IMR-90 (cell line): Measurements from ENCODE around the gene KMT2B. TPM values are rescaled to one million over a fixed set of nuclear protein-coding genes. Genes with fewer than 3 reads are reported as not detected.

ENCODE experiments used
- ATAC-seq: fragments of 200-7000 bp; cut with Tn5 transposase; 2 replicates; pipeline ENCODE4 v1.9.1; 2020; ENCODE audit warnings: low read depth, mild to moderate bottlenecking, moderate library complexity
- BruUV-seq: library from RNA; stranded (reverse); fragments of 400-500 nt; replicated peaks from 2 replicates; lab custom pipeline; 2021; lab: Mats Ljungman, UMichigan
- CTCF ChIA-PET: fragments of 300-600 bp; formaldehyde crosslinking; extraction: SDS; loops from one replicate; lab custom pipeline; 2021; ENCODE audit warnings: antibody characterized with exemption; lab: Yijun Ruan, JAX
- POLR2A ChIA-PET: fragments of 300-600 bp; sonication (Branson Sonifier 250); formaldehyde crosslinking; loops from one replicate; lab custom pipeline; 2022; ENCODE audit warnings: antibody characterized with exemption; ENCODE audit not compliant: unreplicated experiment; lab: Charles Lee
- DNase-seq: peaks from one replicate; pipeline ENCODE4 v3.0.0; 2013
- H2AFZ ChIP-seq: replicated peaks from 2 replicates; pipeline ENCODE3; 2013; ENCODE audit warnings: low read length, mild to moderate bottlenecking; ENCODE audit not compliant: poor library complexity
- H2AK5ac ChIP-seq: 2 replicates; pipeline ENCODE4 v1.6.1; 2013; ENCODE audit warnings: low read depth, low read length, inconsistent platforms
- H2AK9ac ChIP-seq: replicated peaks from 2 replicates; pipeline ENCODE3; 2013; ENCODE audit warnings: mild to moderate bottlenecking, low read depth, low read length, moderate library complexity; ENCODE audit not compliant: poor library complexity
- H2BK120ac ChIP-seq: 2 replicates; pipeline ENCODE4 v1.6.1; 2013; ENCODE audit warnings: low read depth, low read length, inconsistent platforms
- H2BK15ac ChIP-seq: 3 replicates; pipeline ENCODE4 v1.6.1; 2013; ENCODE audit warnings: low read depth, low read length, inconsistent platforms
- H2BK20ac ChIP-seq: 2 replicates; pipeline ENCODE4 v1.6.1; 2013; ENCODE audit warnings: low read depth, mild to moderate bottlenecking, inconsistent platforms, low read length, moderate library complexity
- H2BK5ac ChIP-seq: 2 replicates; pipeline ENCODE4 v1.6.1; 2013; ENCODE audit warnings: mild to moderate bottlenecking, low read depth, low read length, inconsistent platforms; ENCODE audit not compliant: poor library complexity, severe bottlenecking
- H3K14ac ChIP-seq: replicated peaks from 2 replicates; pipeline ENCODE4 v1.6.1; 2013; ENCODE audit warnings: low read depth, low read length, inconsistent platforms
- H3K18ac ChIP-seq: 2 replicates; pipeline ENCODE4 v1.6.1; 2013; ENCODE audit warnings: low read depth, low read length, control low read depth
- H3K23ac ChIP-seq: 2 replicates; pipeline ENCODE4 v1.6.1; 2013; ENCODE audit warnings: low read depth, low read length, inconsistent platforms
- H3K27ac ChIP-seq: 2 replicates; pipeline ENCODE4 v1.5.1; 2013; ENCODE audit warnings: mild to moderate bottlenecking, control low read depth, low read length; ENCODE audit not compliant: insufficient read depth
- H3K27me3 ChIP-seq: 2 replicates; pipeline ENCODE4 v1.6.1; 2013; ENCODE audit warnings: low read length; ENCODE audit not compliant: control insufficient read depth, insufficient read depth
- H3K36me3 ChIP-seq: 2 replicates; pipeline ENCODE4 v1.6.1; 2013; ENCODE audit warnings: low read length, mixed read lengths; ENCODE audit not compliant: control insufficient read depth, insufficient read depth
- H3K4ac ChIP-seq: 2 replicates; pipeline ENCODE4 v1.6.1; 2013; ENCODE audit warnings: low read depth, low read length, inconsistent platforms
- H3K4me1 ChIP-seq: 2 replicates; pipeline ENCODE4 v1.6.1; 2013; ENCODE audit warnings: low read length, mixed read lengths; ENCODE audit not compliant: control insufficient read depth, insufficient read depth
- H3K4me2 ChIP-seq: 2 replicates; pipeline ENCODE4 v1.6.1; 2013; ENCODE audit warnings: low read depth, mild to moderate bottlenecking, control low read depth, low read length, moderate library complexity
- H3K4me3 ChIP-seq: 2 replicates; pipeline ENCODE4 v1.5.1; 2013; ENCODE audit warnings: low read depth, mild to moderate bottlenecking, control low read depth, low read length, moderate library complexity; ENCODE audit not compliant: insufficient read depth
- H3K56ac ChIP-seq: 2 replicates; pipeline ENCODE4 v1.6.1; 2013; ENCODE audit warnings: low read length, inconsistent platforms; ENCODE audit not compliant: insufficient read depth; ENCODE audit errors: extremely low read depth
- H3K79me1 ChIP-seq, 2 experiments: 2 replicates each; pipeline ENCODE4 v1.6.1; 2013; ENCODE audit warnings: low read length in 2 of 2, inconsistent platforms in 1 of 2, low read depth in 1 of 2
- H3K9ac ChIP-seq: 2 replicates; pipeline ENCODE4 v1.6.1; 2013; ENCODE audit warnings: low read depth, low read length, control low read depth
- H3K9me1 ChIP-seq: 2 replicates; pipeline ENCODE4 v1.6.1; 2013; ENCODE audit warnings: low read length, inconsistent platforms; ENCODE audit not compliant: insufficient read depth
- H3K9me3 ChIP-seq: 2 replicates; pipeline ENCODE4 v1.6.1; 2013; ENCODE audit warnings: low read length; ENCODE audit not compliant: control insufficient read depth, insufficient read depth
- H4K20me1 ChIP-seq: 2 replicates; pipeline ENCODE4 v1.6.1; 2013; ENCODE audit warnings: low read length, inconsistent platforms; ENCODE audit not compliant: insufficient read depth
- H4K5ac ChIP-seq: 2 replicates; pipeline ENCODE4 v1.6.1; 2013; ENCODE audit warnings: mild to moderate bottlenecking, low read depth, low read length, control low read depth
- H4K8ac ChIP-seq, 2 experiments: 2 replicates each; pipeline ENCODE4 v1.6.1; 2013; ENCODE audit warnings: low read depth in 2 of 2, low read length in 2 of 2, control low read depth in 1 of 2, inconsistent platforms in 1 of 2
- H4K91ac ChIP-seq: 2 replicates; pipeline ENCODE4 v1.6.1; 2013; ENCODE audit warnings: low read depth, low read length, inconsistent platforms; ENCODE audit not compliant: insufficient read depth
- CHD1 ChIP-seq: IDR thresholded peaks from 2 replicates; pipeline ENCODE4 v1.6.1; 2012; ENCODE audit warnings: low read depth, low read length, improper control_type of control experiment
- FOS ChIP-seq: fragments of 150-350 bp; IDR thresholded peaks from 2 replicates; pipeline ENCODE4 v1.6.1; 2016; ENCODE audit warnings: low read depth, low read length
- MAFK ChIP-seq: IDR thresholded peaks from 2 replicates; pipeline ENCODE4 v1.6.1; 2012; ENCODE audit warnings: low read depth, low read length, improper control_type of control experiment
- MXI1 ChIP-seq: IDR thresholded peaks from 2 replicates; pipeline ENCODE4 v1.6.1; 2012; ENCODE audit warnings: low read depth, mild to moderate bottlenecking, low read length, moderate library complexity, borderline replicate concordance
- POLR2A ChIP-seq: IDR thresholded peaks from 2 replicates; pipeline ENCODE4 v1.6.1; 2012; ENCODE audit warnings: mild to moderate bottlenecking, low read depth, low read length
- RFX5 ChIP-seq: IDR thresholded peaks from 2 replicates; pipeline ENCODE4 v1.8.0; 2012; ENCODE audit warnings: low read depth, mild to moderate bottlenecking, low read length, moderate library complexity
- USF2 ChIP-seq: fragments of 150-350 bp; IDR thresholded peaks from 2 replicates; pipeline ENCODE4 v1.6.1; 2017; ENCODE audit warnings: mild to moderate bottlenecking, antibody characterized with exemption, low read length, low read depth
- WGBS, 2 experiments: methylation state at CpG; one replicate each; pipeline versions ENCODE4 v1.1.5 to v1.1.7; 2013; ENCODE audit warnings: missing lambda C conversion rate in 2 of 2; ENCODE audit not compliant: insufficient read length in 1 of 2; ENCODE audit errors: extremely low coverage in 2 of 2; 5-methylcytosine and 5-hydroxymethylcytosine counted together
- dilution Hi-C: fragments of 300-500 bp; cut with HindIII; formaldehyde crosslinking; loops from one replicate; pipeline ENCODE4 v1.14.3; 2018; ENCODE audit warnings: low sequenced_read_pairs; ENCODE audit not compliant: unreplicated experiment
- in situ Hi-C: fragments of 300-500 bp; cut with MboI; formaldehyde crosslinking; loops from 3 replicates; pipeline ENCODE4 v1.14.3; 2019; ENCODE audit warnings: low sequenced_read_pairs, inconsistent platforms, mixed read lengths
- intact Hi-C: fragments of 100-400 bp; cut with micrococcal nuclease; formaldehyde crosslinking; loops from 2 replicates; pipeline ENCODE4 v1.10.0; 2022
- polyA plus RNA-seq, 3 experiments: library from polyadenylated mRNA; depleted of rRNA; stranded (reverse); fragments of >200 nt; gene quantifications; 2 replicates each; pipeline ENCODE4 v1.2.3, GENCODE V29; 2012; ENCODE audit warnings: low replicate concordance in 1 of 3
- total RNA-seq: library from RNA; depleted of rRNA; stranded (reverse); fragments of >200 nt; gene quantifications from 2 replicates; pipeline ENCODE4 v1.2.3, GENCODE V29; 2012

Gene KMT2B
- total and polyA plus RNA-seq, 2 of the 4 experiments (the other 2 are of a cell fraction): 3.0 to 30.7 TPM

DNA sequence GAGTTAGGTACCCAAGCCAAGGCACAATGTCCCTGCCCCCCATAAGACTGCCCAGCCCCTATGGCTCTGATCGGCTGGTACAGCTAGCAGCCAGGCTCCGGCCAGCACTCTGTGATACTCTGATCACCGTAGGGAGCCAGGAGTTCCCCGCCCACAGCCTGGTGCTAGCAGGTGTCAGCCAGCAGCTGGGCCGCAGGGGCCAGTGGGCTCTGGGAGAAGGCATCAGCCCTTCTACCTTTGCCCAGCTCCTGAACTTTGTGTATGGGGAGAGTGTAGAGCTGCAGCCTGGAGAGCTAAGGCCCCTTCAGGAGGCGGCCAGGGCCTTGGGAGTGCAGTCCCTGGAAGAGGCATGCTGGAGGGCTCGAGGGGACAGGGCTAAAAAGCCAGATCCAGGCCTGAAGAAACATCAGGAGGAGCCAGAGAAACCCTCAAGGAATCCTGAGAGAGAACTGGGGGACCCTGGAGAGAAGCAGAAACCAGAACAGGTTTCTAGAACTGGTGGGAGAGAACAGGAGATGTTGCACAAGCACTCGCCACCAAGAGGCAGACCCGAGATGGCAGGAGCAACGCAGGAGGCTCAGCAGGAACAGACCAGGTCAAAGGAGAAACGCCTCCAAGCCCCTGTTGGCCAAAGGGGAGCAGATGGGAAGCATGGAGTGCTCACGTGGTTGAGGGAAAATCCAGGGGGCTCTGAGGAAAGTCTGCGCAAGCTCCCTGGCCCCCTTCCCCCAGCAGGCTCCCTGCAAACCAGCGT is 3.0 kb upstream of the KMT2B start:
- no peak for TF ChIP-seq MXI1
- TF ChIP-seq RFX5: no peak
- TF ChIP-seq USF2: no peak
- TF ChIP-seq CHD1: no peak
- no peak for TF ChIP-seq FOS
- TF ChIP-seq MAFK: no peak
- TF ChIP-seq POLR2A: no peak

More for the DNA sequence above, 3.0 kb upstream of the KMT2B start:
- Histone ChIP-seq H3K4me1 (peaks cover 14% of the 10 kb centered on the region), H3K27ac (no peak overlapping the region), H3K79me1 (peaks cover 4 to 24% of the 10 kb centered on the region in 2 experiments; a peak in 2 of 4 replicates), H4K91ac (no peak overlapping the region), H4K8ac (no peak overlapping the region), H2BK120ac (no peak overlapping the region), H2AFZ (no peak overlapping the region), H3K9me3 (no peaks in the 10 kb centered on the region), H2BK20ac (no peak overlapping the region), H2AK9ac (no peak overlapping the region), H3K27me3 (no peaks in the 10 kb centered on the region), H2AK5ac (no peak overlapping the region), H3K4me2 (no peak overlapping the region), H4K5ac (no peak overlapping the region), H3K14ac (no peak overlapping the region), H3K4me3 (no peak overlapping the region), H3K4ac (no peak overlapping the region), H4K20me1 (peaks cover 13% of the 10 kb centered on the region), H3K9me1 (no peaks in the 10 kb centered on the region; the same call in 1 of the 2 replicates), H2BK5ac (no peak overlapping the region), H3K56ac (no peak overlapping the region), H3K23ac (no peak overlapping the region), H3K9ac (no peak overlapping the region), H2BK15ac (no peak overlapping the region), H3K36me3 (peaks cover 3% of the 10 kb centered on the region; the same call in 1 of the 2 replicates), H3K18ac (no peak overlapping the region)
- intact Hi-C loops: no loop called here
- ATAC-seq (no peak), DNase-seq (no peak)
- ChIA-PET POLR2A (no interaction called here), CTCF (interaction anchor here (0.6 kb wide), 1 partner anchor 105 kb away, joined by 4 read pairs; no protein-coding TSS in a partner anchor)
- BruUV-seq: no TSS peak
- in situ Hi-C loops: loop anchor here (5.0 kb wide), 1 partner anchor 167 kb away; the partner anchor contains the start of gene TMEM147
- WGBS, 2 experiments: 56% methylated on average over 5 of the region's 14 CpGs; no CpG with 5 or more reads in 1 of the 2 experiments
- dilution Hi-C loops: no loop called here
